ENCODE data around the gene FGD5.

Gene FGD5

GRCh38 chr3:14785207-14786155 lies 33.3 kb upstream of the FGD5 start:
- Histone ChIP-seq H3K4me1 (ENCODE audit: control insufficient read depth in 1 of 2, insufficient read depth in 1 of 2, low read depth in 1 of 2, low read length in 1 of 2) (no peaks in the 10 kb centered on the region), H3K27ac (no peak overlapping the region), H3K27me3 (peaks cover 6% of the 10 kb centered on the region), H3K4me3 (ENCODE audit: low read depth in 1 of 2, low read length in 1 of 2) (no peak overlapping the region), H3K9me3 (no peaks in the 10 kb centered on the region), H3K36me3 (no peaks in the 10 kb centered on the region)
- TF ChIP-seq CTCF (IDR thresholded peaks at IDR 0.05) = no peak

GRCh38 chr3:14786369-14786768 lies 32.4 kb upstream of the FGD5 start:
- Histone ChIP-seq H3K4me3 (ENCODE audit: low read depth in 1 of 2, low read length in 1 of 2) (no peak overlapping the region), H3K27ac (no peak overlapping the region), H3K27me3 (peaks cover 12% of the 10 kb centered on the region), H3K9me3 (no peaks in the 10 kb centered on the region), H3K36me3 (no peaks in the 10 kb centered on the region), H3K4me1 (ENCODE audit: control insufficient read depth in 1 of 2, insufficient read depth in 1 of 2, low read depth in 1 of 2, low read length in 1 of 2) (no peaks in the 10 kb centered on the region)
- TF ChIP-seq CTCF (IDR thresholded peaks at IDR 0.05) = no peak

- no peaks in the 10 kb centered on the region for H3K36me3 ChIP-seq
- no peak for TF ChIP-seq CTCF (IDR thresholded peaks at IDR 0.05)
- no peaks in the 10 kb centered on the region for H3K9me3 ChIP-seq
- H3K27ac ChIP-seq = no peak overlapping the region
- H3K4me1 ChIP-seq (ENCODE audit: control insufficient read depth in 1 of 2, insufficient read depth in 1 of 2, low read depth in 1 of 2, low read length in 1 of 2) = no peaks in the 10 kb centered on the region
- peaks cover 17% of the 10 kb centered on the region for H3K27me3 ChIP-seq
- no peak overlapping the region for H3K4me3 ChIP-seq (ENCODE audit: low read depth in 1 of 2, low read length in 1 of 2)
Measured at GRCh38 chr3:14787630-14788029, 31.1 kb upstream of the FGD5 start.

- H3K9me3 ChIP-seq = no peaks in the 10 kb centered on the region
- H3K27me3 ChIP-seq = peaks cover 19% of the 10 kb centered on the region
- H3K4me3 ChIP-seq (ENCODE audit: low read depth in 1 of 2, low read length in 1 of 2) = no peak overlapping the region
- H3K4me1 ChIP-seq (ENCODE audit: control insufficient read depth in 1 of 2, insufficient read depth in 1 of 2, low read depth in 1 of 2, low read length in 1 of 2) = no peaks in the 10 kb centered on the region
- no peak for TF ChIP-seq CTCF (IDR thresholded peaks at IDR 0.05)
- H3K27ac ChIP-seq = no peak overlapping the region
- H3K36me3 ChIP-seq = no peaks in the 10 kb centered on the region
Measured at GRCh38 chr3:14788644-14789043, 30.1 kb upstream of the FGD5 start.

GRCh38 chr3:14789221-14789620 lies 29.5 kb upstream of the FGD5 start:
- H3K36me3 ChIP-seq = no peaks in the 10 kb centered on the region
- TF ChIP-seq CTCF (IDR thresholded peaks at IDR 0.05) = no peak
- no peaks in the 10 kb centered on the region for H3K9me3 ChIP-seq
- no peaks in the 10 kb centered on the region for H3K4me1 ChIP-seq (ENCODE audit: control insufficient read depth in 1 of 2, insufficient read depth in 1 of 2, low read depth in 1 of 2, low read length in 1 of 2)
- H3K4me3 ChIP-seq (ENCODE audit: low read depth in 1 of 2, low read length in 1 of 2) = no peak overlapping the region
- H3K27ac ChIP-seq = no peak overlapping the region
- peaks cover 25% of the 10 kb centered on the region for H3K27me3 ChIP-seq
